CD4-positive, alpha-beta T cell treated with Interleukin-12 subunit alpha and Interleukin-12 subunit beta, for 1 hour (primary cell): ENCODE measurements around the gene FHIT.
"Not testable (repeated sequence)": the region's sequence is repeated elsewhere in the genome, so short reads cannot be mapped to it uniquely, and the experiment has no call there.

Source experiments
- DNase-seq: peaks from one replicate; pipeline ENCODE4 v3.0.0-alpha.2; 2020

The FHIT gene

GRCh38 chr3:61053781-61054496 is 197.3 kb downstream of the FHIT start:
- no peak for DNase-seq

- no peak for DNase-seq
Measured at GRCh38 chr3:61052851-61053250, 198.4 kb downstream of the FHIT start.

DNA sequence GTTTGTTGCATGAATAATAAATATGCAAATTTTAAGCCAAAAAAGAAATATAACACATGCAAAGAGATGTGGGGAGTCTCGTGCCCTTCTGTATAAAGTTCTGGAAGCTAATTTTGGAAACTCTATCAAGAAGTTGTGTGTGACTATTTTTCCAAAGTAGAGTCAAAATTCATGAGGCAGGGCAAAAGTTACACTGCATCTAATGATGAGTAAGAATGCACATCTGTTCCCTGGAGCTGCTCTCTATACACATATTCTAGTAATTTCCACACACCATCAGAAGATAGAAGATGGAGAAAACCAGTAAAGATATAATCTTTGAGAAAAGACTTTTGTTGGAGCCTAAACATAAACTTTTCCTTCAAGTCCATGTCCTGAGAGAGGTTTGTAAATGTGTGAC is 199.6 kb downstream of the FHIT start:
- DNase-seq = no peak

GRCh38 chr3:61045169-61045568 is 206.1 kb downstream of the FHIT start:
- not testable (repeated sequence) for DNase-seq

- DNase-seq = no peak
Measured at GRCh38 chr3:61043156-61043555, 208.1 kb downstream of the FHIT start.

DNA sequence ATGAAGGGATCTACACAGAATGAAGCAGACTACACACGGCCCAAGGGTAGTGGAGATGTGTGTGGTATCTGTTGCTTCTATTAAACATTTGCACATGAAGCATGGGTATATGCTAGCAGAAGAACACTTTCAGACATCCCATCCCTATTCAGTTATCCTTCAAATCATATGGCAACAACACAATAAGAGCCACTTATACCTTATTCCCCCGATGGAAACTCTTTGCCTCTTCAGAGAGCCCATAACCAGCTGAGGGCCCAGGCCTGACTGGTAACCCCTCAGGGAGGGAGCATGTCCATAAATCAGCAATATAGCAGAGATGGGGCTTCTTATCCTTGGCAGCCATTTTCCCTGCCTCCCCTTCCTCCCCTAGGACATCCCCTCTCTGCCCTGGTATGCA is 210.6 kb downstream of the FHIT start:
- no peak for DNase-seq

DNA sequence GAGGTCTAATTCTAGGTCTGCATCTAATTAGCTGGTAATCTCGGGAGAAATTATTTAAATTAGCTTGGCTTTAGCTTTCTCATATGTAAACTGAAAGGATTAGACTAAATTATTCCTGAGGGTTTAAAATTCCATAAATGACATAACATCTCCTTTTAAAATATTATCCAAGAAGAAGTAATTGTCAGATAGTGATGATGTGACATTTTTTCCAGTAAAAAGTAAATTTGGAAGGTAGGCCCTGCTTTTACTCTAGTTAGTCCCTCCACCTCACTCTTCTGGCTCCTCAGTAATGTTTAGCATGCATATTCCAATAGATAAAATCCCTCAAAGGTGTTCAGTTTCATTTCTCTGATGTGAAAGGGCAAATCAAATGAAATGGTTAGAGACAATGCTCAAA is 215.7 kb downstream of the FHIT start:
- no peak for DNase-seq

GRCh38 chr3:61032991-61033390 is 218.3 kb downstream of the FHIT start:
- no peak for DNase-seq

GRCh38 chr3:61031503-61031902 is 219.7 kb downstream of the FHIT start:
- no peak for DNase-seq

GRCh38 chr3:61030469-61031035 is 220.7 kb downstream of the FHIT start:
- no peak for DNase-seq

GRCh38 chr3:61029194-61029593 is 222.1 kb downstream of the FHIT start:
- DNase-seq = no peak

DNA sequence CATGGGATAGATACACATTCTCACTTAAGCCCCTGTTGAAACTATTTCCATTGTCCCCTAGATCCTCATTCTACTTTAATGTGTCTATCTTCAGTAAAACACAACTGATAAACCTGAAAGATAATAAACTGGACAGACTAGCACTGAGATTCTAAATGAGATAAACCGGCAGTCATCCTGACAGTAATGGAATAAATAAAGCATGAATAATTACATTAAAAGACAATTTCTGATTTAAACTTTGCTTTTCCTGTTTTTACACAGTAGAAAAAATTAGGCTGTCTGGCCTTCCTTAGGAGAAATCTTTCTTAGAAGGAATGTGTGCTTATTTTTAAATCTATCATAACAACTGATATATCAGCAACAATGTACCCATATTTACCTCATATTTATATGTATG is 232.4 kb downstream of the FHIT start:
- no peak for DNase-seq

DNA sequence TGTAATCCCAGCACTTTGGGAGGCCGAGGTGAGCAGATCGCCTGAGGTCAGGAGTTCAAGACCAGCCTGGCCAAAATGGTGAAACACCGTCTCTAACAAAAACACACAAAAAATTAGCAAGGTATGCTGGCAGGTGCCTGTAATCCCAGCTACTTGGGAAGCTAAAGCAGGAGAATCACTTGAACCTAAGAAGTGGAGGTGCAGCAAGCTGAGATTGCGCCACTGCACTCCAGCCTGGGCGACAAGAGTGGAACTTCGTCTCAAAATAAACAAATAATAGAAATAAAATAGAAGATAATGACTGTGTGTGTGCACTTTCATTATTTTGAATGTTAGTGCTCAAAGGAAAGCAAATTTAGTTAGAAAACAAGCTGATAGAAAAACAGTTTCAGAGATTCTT is 234.2 kb downstream of the FHIT start:
- not testable (repeated sequence) for DNase-seq

DNA sequence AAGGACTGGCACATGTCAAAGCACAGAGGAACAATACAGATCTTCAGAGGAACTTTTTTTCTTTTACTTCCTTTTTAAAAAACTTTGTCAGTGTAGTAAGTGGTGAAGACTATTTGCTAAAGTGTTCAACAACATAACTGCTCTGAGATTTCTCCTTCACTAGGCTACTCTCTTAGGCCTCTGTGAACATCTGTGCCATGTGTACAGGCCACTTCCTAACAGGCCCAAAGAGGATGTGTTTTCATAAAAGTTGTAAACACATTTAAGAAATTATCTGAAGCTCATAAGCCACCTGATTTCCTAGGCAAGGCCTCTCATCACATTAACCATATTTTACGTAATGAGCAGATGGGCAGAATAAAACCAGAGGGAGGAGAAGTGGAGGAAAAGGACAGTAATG is 235.4 kb downstream of the FHIT start:
- no peak for DNase-seq

GRCh38 chr3:61015408-61015807 is 235.8 kb downstream of the FHIT start:
- DNase-seq = no peak

GRCh38 chr3:61008998-61009380 is 242.3 kb downstream of the FHIT start:
- no peak for DNase-seq

GRCh38 chr3:61008153-61008997 is 242.9 kb downstream of the FHIT start:
- DNase-seq = no peak

DNA sequence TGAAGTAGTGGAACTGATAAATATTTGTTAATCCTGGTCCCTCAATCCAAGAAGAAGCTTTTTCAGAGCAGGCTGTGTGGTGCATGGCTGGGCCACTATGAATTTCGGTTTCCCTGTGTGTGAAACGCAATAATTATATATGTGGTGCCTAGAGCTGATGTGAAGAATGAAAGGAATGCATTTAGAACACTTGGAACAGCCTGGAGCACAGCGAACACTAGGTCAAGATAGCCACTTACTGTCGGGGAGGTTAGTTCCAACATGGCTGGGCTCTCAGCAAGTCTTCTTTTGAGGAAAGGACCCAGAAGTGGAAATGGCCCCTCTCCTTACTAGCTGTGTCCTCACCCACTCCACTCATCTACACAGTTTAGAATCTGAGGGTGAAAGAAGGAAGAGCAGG is 245.7 kb downstream of the FHIT start:
- no peak for DNase-seq

DNA sequence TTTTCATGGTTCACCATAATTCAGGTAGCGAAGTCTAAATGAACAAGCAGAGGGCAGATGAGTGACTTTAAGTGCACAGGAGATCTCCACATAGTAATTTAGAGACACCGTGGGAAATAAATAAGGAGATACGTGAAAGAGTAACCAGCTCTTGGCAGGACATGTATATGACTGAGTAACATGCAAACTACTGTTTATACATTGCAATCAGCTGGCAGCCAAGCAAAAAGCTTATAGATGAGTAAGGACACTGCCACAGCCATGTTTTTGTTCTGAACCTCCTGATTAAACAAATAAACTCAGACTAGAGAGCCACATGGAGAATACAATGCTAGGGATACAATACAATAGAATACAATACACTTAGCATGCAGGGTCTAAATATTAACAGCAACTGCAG is 252.4 kb downstream of the FHIT start:
- DNase-seq = no peak

- no peak for DNase-seq
Measured at GRCh38 chr3:60992395-60992794, 258.9 kb downstream of the FHIT start.

DNA sequence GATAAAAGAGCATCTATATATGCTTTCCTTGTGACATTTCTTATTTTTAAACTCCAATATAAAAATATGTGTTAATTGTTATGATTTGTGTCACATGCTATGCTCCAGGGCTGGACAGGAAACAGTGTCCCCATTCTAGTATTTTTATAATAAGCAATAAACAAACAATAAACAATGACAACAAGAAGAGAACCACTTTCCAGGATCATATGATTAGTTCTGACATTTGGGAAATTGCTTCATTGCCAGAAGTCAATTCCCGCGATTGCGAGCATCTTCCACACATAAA is 260.9 kb downstream of the FHIT start:
- DNase-seq = no peak

- DNase-seq = no peak
Measured at GRCh38 chr3:60989626-60990441, 261.4 kb downstream of the FHIT start.

GRCh38 chr3:60987191-60987590 is 264.1 kb downstream of the FHIT start:
- DNase-seq = not testable (repeated sequence)

GRCh38 chr3:60986552-60986951 is 264.7 kb downstream of the FHIT start:
- DNase-seq = no peak
